H9 (cell line): Measurements from ENCODE around the gene ITCH. TPM values are rescaled to one million over a fixed set of nuclear protein-coding genes. Genes with fewer than 3 reads are reported as not detected.
A peak's percentile ranks its signal among the peaks of the same experiment; 100 is the strongest.

Experiments
- DNase-seq: peaks from one replicate; pipeline ENCODE4 v3.0.0-alpha.2; 2017
- H2AFZ ChIP-seq: one replicate; pipeline ENCODE4 v1.6.1; 2013; ENCODE audit warnings: mild to moderate bottlenecking, low read length, control low read depth, moderate library complexity
- H2AK5ac ChIP-seq: 2 replicates; pipeline ENCODE4 v1.6.1; 2013; ENCODE audit warnings: low read length, control low read depth, mixed read lengths; ENCODE audit not compliant: insufficient read length
- H2BK120ac ChIP-seq: one replicate; pipeline ENCODE4 v1.6.1; 2013; ENCODE audit warnings: low read depth, mild to moderate bottlenecking, low read length, control low read depth, inconsistent platforms; ENCODE audit not compliant: poor library complexity, severe bottlenecking
- H2BK12ac ChIP-seq: 2 replicates; pipeline ENCODE4 v1.6.1; 2013; ENCODE audit warnings: low read length, control low read depth, mixed read lengths, low read depth; ENCODE audit not compliant: insufficient read length
- H2BK15ac ChIP-seq: 2 replicates; pipeline ENCODE4 v1.6.1; 2013; ENCODE audit warnings: low read depth, low read length, control low read depth
- H2BK20ac ChIP-seq: one replicate; pipeline ENCODE4 v1.6.1; 2013; ENCODE audit warnings: low read depth, mild to moderate bottlenecking, low read length, control low read depth, inconsistent platforms; ENCODE audit not compliant: poor library complexity, severe bottlenecking
- H2BK5ac ChIP-seq: 2 replicates; pipeline ENCODE4 v1.6.1; 2013; ENCODE audit warnings: low read length, control low read depth, mixed read lengths; ENCODE audit not compliant: insufficient read length
- H3K14ac ChIP-seq: 2 replicates; pipeline ENCODE4 v1.6.1; 2013; ENCODE audit warnings: low read length, control low read depth; ENCODE audit not compliant: insufficient read depth
- H3K18ac ChIP-seq: 2 replicates; pipeline ENCODE4 v1.6.1; 2013; ENCODE audit warnings: low read depth, mild to moderate bottlenecking, mixed read lengths, low read length, control low read depth; ENCODE audit not compliant: insufficient read length
- H3K23ac ChIP-seq: 2 replicates; pipeline ENCODE4 v1.6.1; 2013; ENCODE audit warnings: low read length, control low read depth, mixed read lengths, low read depth; ENCODE audit not compliant: insufficient read length
- H3K23me2 ChIP-seq: 2 replicates; pipeline ENCODE4 v1.6.1; 2013; ENCODE audit warnings: low read depth, mild to moderate bottlenecking, mixed read lengths, low read length, control low read depth; ENCODE audit not compliant: insufficient read length, poor library complexity, severe bottlenecking
- H3K27ac ChIP-seq: 2 replicates; pipeline ENCODE4 v1.5.1; 2013; ENCODE audit warnings: low read length, control low read depth, mixed read lengths, low read depth; ENCODE audit not compliant: insufficient read length
- H3K27me3 ChIP-seq: 2 replicates; pipeline ENCODE4 v1.6.1; 2013; ENCODE audit warnings: low read length, control low read depth, inconsistent platforms; ENCODE audit not compliant: insufficient read depth
- H3K4ac ChIP-seq: 2 replicates; pipeline ENCODE4 v1.6.1; 2013; ENCODE audit warnings: low read depth, mild to moderate bottlenecking, control low read depth, inconsistent platforms, low read length, moderate library complexity
- H3K4me1 ChIP-seq: 2 replicates; pipeline ENCODE4 v1.6.1; 2013; ENCODE audit warnings: low read length, control low read depth, inconsistent platforms; ENCODE audit not compliant: insufficient read depth
- H3K4me2 ChIP-seq: 2 replicates; pipeline ENCODE4 v1.6.1; 2013; ENCODE audit warnings: low read length, control low read depth, mixed read lengths; ENCODE audit not compliant: insufficient read length, insufficient read depth
- H3K56ac ChIP-seq: 2 replicates; pipeline ENCODE4 v1.6.1; 2013; ENCODE audit warnings: low read depth, mild to moderate bottlenecking, mixed read lengths, low read length, control low read depth; ENCODE audit not compliant: insufficient read length
- H3K79me1 ChIP-seq: 2 replicates; pipeline ENCODE4 v1.6.1; 2013; ENCODE audit warnings: low read depth, mild to moderate bottlenecking, moderate library complexity, low read length, control low read depth, inconsistent platforms; ENCODE audit not compliant: insufficient read depth, poor library complexity, severe bottlenecking
- H3K79me2 ChIP-seq: 2 replicates; pipeline ENCODE4 v1.6.1; 2013; ENCODE audit warnings: low read length, control low read depth, inconsistent platforms; ENCODE audit not compliant: insufficient read depth
- H3K9ac ChIP-seq: 2 replicates; pipeline ENCODE4 v1.6.1; 2013; ENCODE audit warnings: low read length, control low read depth, mixed read lengths; ENCODE audit not compliant: insufficient read length; ENCODE audit errors: extremely low read depth
- H3K9me3 ChIP-seq: one replicate; pipeline ENCODE4 v1.6.1; 2013; ENCODE audit warnings: low read depth, low read length, inconsistent platforms; ENCODE audit not compliant: control insufficient read depth
- H3T11ph ChIP-seq: one replicate; pipeline ENCODE4 v1.6.1; 2013; ENCODE audit warnings: mild to moderate bottlenecking, low read length, control low read depth, inconsistent platforms
- H4K20me1 ChIP-seq: one replicate; pipeline ENCODE4 v1.6.1; 2013; ENCODE audit not compliant: control insufficient read depth, insufficient read length, insufficient read depth
- H4K5ac ChIP-seq: 2 replicates; pipeline ENCODE4 v1.6.1; 2013; ENCODE audit warnings: low read depth, mild to moderate bottlenecking, mixed read lengths, low read length, control low read depth; ENCODE audit not compliant: insufficient read length
- H4K8ac ChIP-seq: replicated peaks from 2 replicates; pipeline ENCODE4 v1.6.1; 2013; ENCODE audit warnings: low read length, control low read depth, mixed read lengths, low read depth; ENCODE audit not compliant: insufficient read length
- H4K91ac ChIP-seq: 2 replicates; pipeline ENCODE4 v1.6.1; 2013; ENCODE audit warnings: low read depth, mild to moderate bottlenecking, moderate library complexity, mixed read lengths, low read length, control low read depth; ENCODE audit not compliant: insufficient read length
- H3K27ac Mint-ChIP-seq, 3 experiments: 2 replicates in 2 of 3; 3 replicates in 1 of 3; pipeline ENCODE4 v1.8.0; 2020 to 2021; ENCODE audit warnings: mixed read lengths in 3 of 3, mild to moderate bottlenecking in 1 of 3, moderate library complexity in 1 of 3
- H3K27me3 Mint-ChIP-seq: 2 replicates; pipeline ENCODE4 v1.8.0; 2021; ENCODE audit warnings: low read depth, mild to moderate bottlenecking, moderate library complexity, mixed read lengths
- H3K36me3 Mint-ChIP-seq, 3 experiments: 2 replicates in 2 of 3; 3 replicates in 1 of 3; pipeline ENCODE4 v1.8.0; 2020 to 2021; ENCODE audit warnings: low read depth in 3 of 3, mixed read lengths in 3 of 3; ENCODE audit not compliant: insufficient read depth in 1 of 3
- H3K4me1 Mint-ChIP-seq, 2 experiments: 2 replicates each; pipeline ENCODE4 v1.8.0; 2020; ENCODE audit warnings: mixed read lengths in 2 of 2
- H3K4me3 Mint-ChIP-seq, 2 experiments: 2 replicates in 1 of 2; 3 replicates in 1 of 2; pipeline ENCODE4 v1.8.0; 2020 to 2021; ENCODE audit warnings: mild to moderate bottlenecking in 2 of 2, mixed read lengths in 2 of 2, moderate library complexity in 1 of 2
- H3K9me3 Mint-ChIP-seq, 2 experiments: 2 replicates in 1 of 2; 3 replicates in 1 of 2; pipeline ENCODE4 v1.8.0; 2020; ENCODE audit warnings: mild to moderate bottlenecking in 2 of 2, mixed read lengths in 2 of 2, moderate library complexity in 1 of 2
- CTCF ChIP-seq: fragments of 200-600 bp; sonication (generic); conservative IDR thresholded peaks from 3 replicates; pipeline ENCODE4 v1.8.0; 2021; ENCODE audit warnings: antibody characterized with exemption, mild to moderate bottlenecking
- WGBS: extraction: QIAGEN DNeasy Blood & Tissue Kit; methylation state at CpG from one replicate; pipeline ENCODE4 v1.1.7; 2013; ENCODE audit warnings: missing lambda C conversion rate, low lambda C conversion rate, mixed read lengths; ENCODE audit not compliant: insufficient read length; ENCODE audit errors: extremely low coverage; 5-methylcytosine and 5-hydroxymethylcytosine counted together
- total RNA-seq: library from RNA; stranded (reverse); gene quantifications from 2 replicates; pipeline ENCODE4 v1.2.1, GENCODE V29; 2021

Gene ITCH
- total RNA-seq, 1 experiment from 2014 or later: 55.9 TPM

GRCh38 chr20:34375977-34376430 is 12.9 kb downstream of the ITCH start:
- no peaks in the 10 kb centered on the region for H3K27me3 Mint-ChIP-seq
- no peak overlapping the region for H2BK20ac ChIP-seq

More at GRCh38 chr20:34375977-34376430, 12.9 kb downstream of the ITCH start:
- Histone ChIP-seq H3K14ac (no peak overlapping the region), H3K9me3 (no peaks in the 10 kb centered on the region), H3K4me1 (no peaks in the 10 kb centered on the region), H3K27ac (no peak overlapping the region), H4K8ac (no peak overlapping the region), H3T11ph (no peak overlapping the region), H2AK5ac (no peak overlapping the region), H3K79me1 (no peaks in the 10 kb centered on the region), H4K5ac (no peak overlapping the region), H3K4me2 (no peak overlapping the region), H4K91ac (no peak overlapping the region), H4K20me1 (no peaks in the 10 kb centered on the region), H2BK15ac (no peak overlapping the region), H2BK120ac (no peak overlapping the region), H2BK5ac (no peak overlapping the region), H3K4ac (no peak overlapping the region), H3K18ac (no peak overlapping the region), H2AFZ (no peak overlapping the region), H3K23ac (no peak overlapping the region), H3K56ac (no peak overlapping the region), H3K9ac (no peak overlapping the region), H3K23me2 (no peaks in the 10 kb centered on the region), H3K27me3 (no peaks in the 10 kb centered on the region), H2BK12ac (no peak overlapping the region), H3K79me2 (peaks cover 2% of the 10 kb centered on the region; the same call in 1 of the 2 replicates)
- Mint-ChIP-seq H3K4me1 (no peaks in the 10 kb centered on the region), H3K27ac (peak overlapping the region in 1 of 3 experiments; percentile 44; a peak in 2 of 7 replicates), H3K9me3 (no peaks in the 10 kb centered on the region), H3K36me3 (peaks cover 11 to 71% (median 25%) of the 10 kb centered on the region in 3 experiments), H3K4me3 (no peak overlapping the region)
- no peak for TF ChIP-seq CTCF
- no CpG with 5 or more reads among the region's 5 CpGs for WGBS
- DNase-seq: no peak
